Neural progenitor cell (in vitro differentiated cells): ENCODE results near the gene ALDOA. TPM values are rescaled to one million over a fixed set of nuclear protein-coding genes. Genes with fewer than 3 reads are reported as not detected.
A peak's percentile ranks its signal among the peaks of the same experiment; 100 is the strongest.

ENCODE experiments used
- DNase-seq: peaks from one replicate; pipeline ENCODE4 v3.0.0-alpha.2; 2016; ENCODE audit warnings: low spot score
- H2AFZ ChIP-seq: fragments of 200-600 bp; sonication (generic); replicated peaks from 2 replicates; pipeline ENCODE4 v1.6.1; 2016; ENCODE audit warnings: antibody characterized with exemption
- H3F3A ChIP-seq: fragments of 200-600 bp; sonication (generic); 2 replicates; pipeline ENCODE4 v1.6.1; 2016; ENCODE audit warnings: antibody characterized with exemption, low read depth
- H3K27ac ChIP-seq: fragments of 200-600 bp; sonication (generic); 2 replicates; pipeline ENCODE4 v1.5.1; 2016; ENCODE audit warnings: mild to moderate bottlenecking
- H3K27me3 ChIP-seq: fragments of 200-600 bp; sonication (generic); 2 replicates; pipeline ENCODE4 v1.6.1; 2016; ENCODE audit warnings: mild to moderate bottlenecking, moderate library complexity
- H3K36me3 ChIP-seq: fragments of 200-600 bp; sonication (generic); 2 replicates; pipeline ENCODE4 v1.5.1; 2016
- H3K4me1 ChIP-seq: fragments of 200-600 bp; sonication (generic); 2 replicates; pipeline ENCODE4 v1.6.1; 2016; ENCODE audit warnings: mixed run types
- H3K4me2 ChIP-seq: fragments of 200-600 bp; sonication (generic); 2 replicates; pipeline ENCODE4 v1.6.1; 2016
- H3K4me3 ChIP-seq: fragments of 200-600 bp; sonication (generic); 2 replicates; pipeline ENCODE4 v1.5.1; 2016
- H3K79me2 ChIP-seq: fragments of 200-600 bp; sonication (generic); 2 replicates; pipeline ENCODE4 v1.6.1; 2016; ENCODE audit warnings: low read depth
- H3K9ac ChIP-seq: fragments of 200-600 bp; sonication (generic); 2 replicates; pipeline ENCODE4 v1.6.1; 2016
- H3K9me3 ChIP-seq: fragments of 200-600 bp; sonication (generic); 2 replicates; pipeline ENCODE4 v1.5.1; 2016; ENCODE audit warnings: low read depth
- H4K20me1 ChIP-seq: fragments of 200-600 bp; sonication (generic); 2 replicates; pipeline ENCODE4 v1.6.1; 2016; ENCODE audit warnings: low read depth
- H3K27ac Mint-ChIP-seq: 3 replicates; pipeline ENCODE4 v1.8.0; 2021; ENCODE audit warnings: mixed read lengths
- H3K27me3 Mint-ChIP-seq: 2 replicates; pipeline ENCODE4 v1.8.0; 2022; ENCODE audit warnings: low read depth, mild to moderate bottlenecking, inconsistent platforms, moderate library complexity, mixed read lengths; ENCODE audit not compliant: insufficient read depth
- H3K36me3 Mint-ChIP-seq: 3 replicates; pipeline ENCODE4 v1.8.0; 2021; ENCODE audit warnings: mixed read lengths
- H3K4me1 Mint-ChIP-seq: 3 replicates; pipeline ENCODE4 v1.8.0; 2021; ENCODE audit warnings: mixed read lengths
- H3K4me3 Mint-ChIP-seq: 3 replicates; pipeline ENCODE4 v1.8.0; 2021; ENCODE audit warnings: mild to moderate bottlenecking, moderate library complexity, mixed read lengths
- H3K9me3 Mint-ChIP-seq: 3 replicates; pipeline ENCODE4 v1.8.0; 2020; ENCODE audit warnings: mixed read lengths
- EZH2 ChIP-seq: fragments of 200-600 bp; sonication (generic); IDR thresholded peaks from 2 replicates; pipeline ENCODE4 v1.6.1; 2017; ENCODE audit warnings: antibody characterized with exemption, mild to moderate bottlenecking, moderate library complexity
- EZH2phosphoT487 ChIP-seq: fragments of 200-600 bp; sonication (generic); IDR thresholded peaks from 2 replicates; pipeline ENCODE4 v1.6.1; 2017; ENCODE audit warnings: antibody characterized with exemption
- total RNA-seq: library from RNA; depleted of rRNA; stranded (reverse); fragments of >200 nt; gene quantifications from 2 replicates; pipeline ENCODE4 v1.2.3, GENCODE V29; 2015; ENCODE audit warnings: low replicate concordance
- TF ChIP-seq, protein P1 (sequence below): fragments of 200-600 bp; sonication (generic); IDR thresholded peaks from 2 replicates; pipeline ENCODE4 v1.5.1; 2017; ENCODE audit warnings: antibody characterized with exemption, mild to moderate bottlenecking

Gene ALDOA
- total RNA-seq, 1 donor from 2014 or later = 469 TPM

DNA sequence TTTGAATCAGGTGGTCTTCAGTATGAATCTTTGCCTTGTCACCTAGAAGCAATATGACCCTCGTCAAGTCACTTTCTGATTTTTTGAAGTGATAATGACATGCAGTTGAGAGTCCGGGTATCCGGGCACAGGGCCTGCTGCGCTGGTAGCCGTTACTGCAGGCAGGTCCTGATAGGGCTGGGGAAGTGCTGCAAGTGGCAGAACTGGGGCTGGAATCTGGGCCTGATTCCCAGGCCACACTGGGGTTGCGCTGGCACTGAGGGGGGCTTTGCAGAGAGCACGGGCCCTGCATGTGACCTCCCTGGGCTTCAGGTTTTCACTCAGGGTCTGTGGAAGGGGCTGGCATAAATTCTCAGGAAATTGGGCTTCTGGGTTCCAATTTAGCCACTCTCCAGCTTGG, 13.2 kb downstream of the ALDOA start:
- Histone ChIP-seq H3K9ac (no peak overlapping the region), H4K20me1 (peaks cover 30% of the 10 kb centered on the region)

DNA sequence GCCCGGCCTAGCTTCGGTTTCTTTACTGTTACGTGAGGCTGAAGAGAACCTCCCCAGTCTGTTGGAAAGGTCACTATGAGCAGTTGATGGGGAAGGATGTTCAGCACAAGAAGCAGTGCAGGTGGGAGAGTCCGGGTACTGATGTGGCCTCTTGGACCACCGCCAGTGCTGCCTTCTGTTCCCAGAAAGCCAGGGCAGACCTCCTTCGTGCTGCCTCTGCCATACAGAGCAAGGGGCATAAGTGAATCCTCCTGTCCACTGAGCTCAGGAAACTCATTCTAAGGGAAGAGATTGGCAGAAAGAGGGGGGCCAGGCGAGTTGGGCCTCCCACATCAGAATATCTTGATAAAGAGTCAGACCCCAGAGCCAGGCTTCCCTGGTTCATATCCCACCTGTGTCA, 13.9 kb downstream of the ALDOA start:
- Histone ChIP-seq H4K20me1 (peaks cover 30% of the 10 kb centered on the region), H3K27me3 (no peaks in the 10 kb centered on the region), H2AFZ (no peak overlapping the region), H3K4me2 (no peak overlapping the region), H3K27ac (no peak overlapping the region), H3K9me3 (no peaks in the 10 kb centered on the region), H3K36me3 (no peaks in the 10 kb centered on the region), H3F3A (peaks cover 12% of the 10 kb centered on the region), H3K4me1 (peaks cover 10% of the 10 kb centered on the region), H3K4me3 (no peak overlapping the region), H3K9ac (no peak overlapping the region), H3K79me2 (peaks cover 48% of the 10 kb centered on the region)
- H3K27ac Mint-ChIP-seq = no peak overlapping the region
- DNase-seq = no peak
- H3K27me3 Mint-ChIP-seq = peaks cover 11% of the 10 kb centered on the region
- H3K9me3 Mint-ChIP-seq = no peaks in the 10 kb centered on the region
- peaks cover 21% of the 10 kb centered on the region for H3K4me1 Mint-ChIP-seq
- peak overlapping the region; percentile 31 for H3K4me3 Mint-ChIP-seq
- TF ChIP-seq EZH2 (no peak), EZH2phosphoT487 (no peak)
- TF ChIP-seq, protein P1, sequence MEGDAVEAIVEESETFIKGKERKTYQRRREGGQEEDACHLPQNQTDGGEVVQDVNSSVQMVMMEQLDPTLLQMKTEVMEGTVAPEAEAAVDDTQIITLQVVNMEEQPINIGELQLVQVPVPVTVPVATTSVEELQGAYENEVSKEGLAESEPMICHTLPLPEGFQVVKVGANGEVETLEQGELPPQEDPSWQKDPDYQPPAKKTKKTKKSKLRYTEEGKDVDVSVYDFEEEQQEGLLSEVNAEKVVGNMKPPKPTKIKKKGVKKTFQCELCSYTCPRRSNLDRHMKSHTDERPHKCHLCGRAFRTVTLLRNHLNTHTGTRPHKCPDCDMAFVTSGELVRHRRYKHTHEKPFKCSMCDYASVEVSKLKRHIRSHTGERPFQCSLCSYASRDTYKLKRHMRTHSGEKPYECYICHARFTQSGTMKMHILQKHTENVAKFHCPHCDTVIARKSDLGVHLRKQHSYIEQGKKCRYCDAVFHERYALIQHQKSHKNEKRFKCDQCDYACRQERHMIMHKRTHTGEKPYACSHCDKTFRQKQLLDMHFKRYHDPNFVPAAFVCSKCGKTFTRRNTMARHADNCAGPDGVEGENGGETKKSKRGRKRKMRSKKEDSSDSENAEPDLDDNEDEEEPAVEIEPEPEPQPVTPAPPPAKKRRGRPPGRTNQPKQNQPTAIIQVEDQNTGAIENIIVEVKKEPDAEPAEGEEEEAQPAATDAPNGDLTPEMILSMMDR = no peak
- H3K36me3 Mint-ChIP-seq = peaks cover 22% of the 10 kb centered on the region

More for the DNA sequence above, 13.2 kb downstream of the ALDOA start:
- no peak overlapping the region for H3K4me3 Mint-ChIP-seq
- H3K4me1 ChIP-seq = peaks cover 10% of the 10 kb centered on the region
- H3K4me3 ChIP-seq = no peak overlapping the region
- H3K27ac ChIP-seq = no peak overlapping the region
- peaks cover 9% of the 10 kb centered on the region for H3K27me3 Mint-ChIP-seq
- no peak overlapping the region for H3K27ac Mint-ChIP-seq
- H3K9me3 Mint-ChIP-seq = no peaks in the 10 kb centered on the region
- no peaks in the 10 kb centered on the region for H3K9me3 ChIP-seq
- no peaks in the 10 kb centered on the region for H3K36me3 ChIP-seq
- peaks cover 22% of the 10 kb centered on the region for H3K36me3 Mint-ChIP-seq
- no peak overlapping the region for H2AFZ ChIP-seq
- H3K79me2 ChIP-seq = peaks cover 48% of the 10 kb centered on the region
- peaks cover 21% of the 10 kb centered on the region for H3K4me1 Mint-ChIP-seq
- TF ChIP-seq EZH2phosphoT487 (no peak), EZH2 (no peak)
- TF ChIP-seq, protein P1 = no peak
- DNase-seq = no peak
- H3K4me2 ChIP-seq = no peak overlapping the region
- H3K27me3 ChIP-seq = no peaks in the 10 kb centered on the region
- H3F3A ChIP-seq = peaks cover 18% of the 10 kb centered on the region

DNA sequence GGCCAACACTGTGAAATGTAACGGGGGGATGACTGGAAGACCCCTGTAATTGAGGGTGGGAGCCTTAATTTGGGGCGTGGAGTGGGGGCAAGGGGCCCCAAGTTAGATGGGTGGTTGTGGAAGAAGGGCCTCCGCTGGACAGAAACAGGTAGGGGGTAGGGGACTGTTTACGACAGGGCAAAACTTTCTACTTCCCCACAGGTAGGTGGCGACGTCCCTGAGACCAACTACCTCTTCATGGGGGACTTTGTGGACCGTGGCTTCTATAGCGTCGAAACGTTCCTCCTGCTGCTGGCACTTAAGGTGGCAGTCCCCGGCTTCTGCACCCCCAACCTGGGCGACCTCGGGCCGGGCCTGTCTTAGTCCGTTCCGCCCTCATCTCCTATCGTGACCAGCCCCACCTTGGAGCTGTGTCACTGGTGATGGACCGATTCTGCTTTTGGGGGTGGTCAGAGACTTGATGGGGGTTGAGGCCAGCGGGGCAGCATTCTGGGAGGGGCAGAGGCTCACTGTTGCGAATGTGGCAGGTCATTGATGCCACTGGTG, 17.1 kb downstream of the ALDOA start:
- Histone ChIP-seq H4K20me1 (peaks cover 13% of the 10 kb centered on the region), H3K27ac (no peak overlapping the region), H3K4me3 (no peak overlapping the region), H3K27me3 (no peaks in the 10 kb centered on the region), H3K36me3 (no peaks in the 10 kb centered on the region), H2AFZ (no peak overlapping the region), H3F3A (no peaks in the 10 kb centered on the region), H3K9me3 (no peaks in the 10 kb centered on the region), H3K4me1 (no peaks in the 10 kb centered on the region), H3K79me2 (peaks cover 31% of the 10 kb centered on the region), H3K9ac (no peak overlapping the region), H3K4me2 (no peak overlapping the region)
- Mint-ChIP-seq H3K4me3 (no peak overlapping the region), H3K27ac (no peak overlapping the region), H3K4me1 (peaks cover 6% of the 10 kb centered on the region), H3K36me3 (peaks cover 19% of the 10 kb centered on the region), H3K9me3 (no peaks in the 10 kb centered on the region), H3K27me3 (peaks cover 11% of the 10 kb centered on the region)
- DNase-seq = no peak
- TF ChIP-seq, protein P1 = peak; percentile 6
- no peak for TF ChIP-seq EZH2
